Panc1 (cell line): Measurements from ENCODE around the gene TOP3A.

Experiments
- CTCF ChIP-seq: fragments of 450-650 bp; IDR thresholded peaks from 2 replicates; pipeline ENCODE4 v1.5.1; 2017; ENCODE audit warnings: mild to moderate bottlenecking
- POLR2AphosphoS5 ChIP-seq: IDR thresholded peaks from 2 replicates; pipeline ENCODE4 v1.6.1; 2012; ENCODE audit warnings: mild to moderate bottlenecking, low read depth, low read length, moderate library complexity

DNA sequence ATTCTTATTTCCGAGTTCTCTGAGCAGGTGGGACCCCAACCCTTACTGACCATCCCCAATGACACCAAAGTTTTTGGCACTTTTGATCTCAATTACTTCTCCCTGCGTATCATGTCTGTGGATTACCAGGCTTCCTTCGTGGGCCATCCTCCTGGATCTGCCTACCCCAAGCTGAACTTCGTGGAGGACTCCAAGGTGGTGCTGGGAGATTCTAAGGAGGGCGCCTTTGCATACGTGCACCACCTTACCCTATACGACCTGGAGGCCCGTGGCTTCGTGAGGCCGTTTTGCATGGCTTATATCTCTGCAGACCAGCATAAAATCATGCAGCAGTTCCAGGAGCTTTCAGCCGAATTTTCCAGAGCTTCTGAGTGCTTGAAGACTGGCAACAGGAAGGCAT, 1.2 kb upstream of the TOP3A start:
- TF ChIP-seq CTCF (no peak), POLR2AphosphoS5 (no peak)
